GDM1 (cell line): ENCODE data around the gene OXSR1.
"Not testable (repeated sequence)": the region's sequence is repeated elsewhere in the genome, so short reads cannot be mapped to it uniquely, and the experiment has no call there.

Experiments
- DNase-seq: peaks from one replicate; lab custom pipeline; 2025; lab: John Stamatoyannopoulos, UW

OXSR1 gene

DNA sequence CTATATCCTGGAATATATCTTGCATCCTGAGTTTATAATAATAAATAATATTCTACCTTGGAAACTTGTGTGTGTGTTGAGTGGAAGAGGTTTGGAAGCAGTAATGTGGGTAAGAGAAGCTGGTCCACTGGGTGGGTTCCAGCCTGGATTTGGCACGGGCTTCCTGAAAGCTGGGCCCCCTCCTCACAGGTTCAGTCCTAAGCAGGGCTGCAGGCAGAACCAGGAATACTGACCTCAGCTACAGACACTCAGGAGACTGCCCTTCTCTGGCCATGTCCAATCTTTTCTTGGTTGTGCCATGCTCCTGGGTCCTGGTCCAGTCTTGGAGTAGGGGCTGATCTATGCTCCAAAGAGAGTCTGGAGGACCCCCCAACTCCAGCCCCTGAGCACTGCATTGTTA, 22.4 kb upstream of the OXSR1 start:
- DNase-seq, result no peak

GRCh38 chr3:38143511-38143910, 21.8 kb upstream of the OXSR1 start:
- no peak for DNase-seq

GRCh38 chr3:38146504-38146903, 18.8 kb upstream of the OXSR1 start:
- no peak for DNase-seq

GRCh38 chr3:38147421-38147820, 17.9 kb upstream of the OXSR1 start:
- no peak for DNase-seq

- DNase-seq, result no peak
These were observed 16.9 kb upstream of the OXSR1 start for GRCh38 chr3:38148311-38148882.

- DNase-seq, result peak; percentile 40
These were observed 15.6 kb upstream of the OXSR1 start for GRCh38 chr3:38149708-38150107.

DNA sequence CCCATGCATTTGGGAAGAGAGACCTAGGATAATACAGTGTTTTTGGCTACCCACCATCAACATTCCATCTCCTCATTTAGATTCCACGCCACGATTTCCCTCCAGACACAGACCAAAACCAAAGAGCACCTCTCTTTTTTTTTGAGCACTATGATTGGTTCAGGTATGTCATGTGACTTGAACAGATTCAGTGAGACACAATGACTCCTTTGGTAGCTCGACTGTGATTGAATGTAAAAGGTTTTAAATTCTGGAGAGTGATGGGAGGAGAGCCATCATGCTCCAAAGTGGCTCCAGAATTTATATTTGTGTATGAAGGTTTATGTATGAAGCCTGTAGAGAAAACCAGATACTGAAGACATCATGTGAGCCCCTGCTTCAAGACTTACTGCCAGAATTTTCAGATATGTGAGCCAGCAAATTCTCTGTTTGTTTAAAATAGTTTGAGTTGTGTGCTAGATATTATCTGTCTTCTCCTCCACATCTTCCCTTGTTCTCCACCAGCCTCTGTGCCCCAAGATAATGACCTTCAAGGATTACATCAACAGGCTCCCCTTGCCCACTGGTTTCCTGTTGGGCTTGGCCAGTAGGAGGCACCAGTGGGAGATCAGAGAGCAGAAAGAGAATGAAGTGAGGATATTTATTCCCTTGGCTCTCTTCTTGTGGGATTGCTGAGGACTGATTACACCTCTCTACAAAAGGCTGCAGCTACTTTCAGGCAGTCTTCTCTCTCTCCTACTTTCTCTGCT, 14.4 kb upstream of the OXSR1 start:
- DNase-seq, result no peak

GRCh38 chr3:38151667-38152265, 13.6 kb upstream of the OXSR1 start:
- no peak for DNase-seq

- DNase-seq, result no peak
These were observed 12.7 kb upstream of the OXSR1 start for GRCh38 chr3:38152609-38153008.

DNA sequence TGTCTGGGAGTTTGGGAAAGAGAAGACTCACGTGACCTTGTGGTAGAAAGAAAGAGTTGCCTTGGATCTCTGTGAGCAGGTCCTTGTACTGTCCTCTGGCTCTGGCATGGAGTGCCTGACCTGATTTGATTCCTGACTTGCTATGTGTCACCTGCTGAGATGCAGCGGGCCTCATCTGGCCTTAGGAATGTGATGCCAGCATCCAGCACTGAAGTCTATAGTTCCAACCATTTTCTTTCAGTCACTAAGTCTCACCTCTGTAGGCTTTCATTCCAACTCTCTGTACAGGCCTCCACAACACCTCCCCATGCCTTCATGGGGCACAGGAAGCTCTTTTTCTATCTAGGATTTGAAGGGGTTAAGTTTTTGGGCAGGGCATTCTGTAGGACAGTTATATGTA, 12.1 kb upstream of the OXSR1 start:
- no peak for DNase-seq

- no peak for DNase-seq
These were observed 11.3 kb upstream of the OXSR1 start for GRCh38 chr3:38154033-38154494.

DNA sequence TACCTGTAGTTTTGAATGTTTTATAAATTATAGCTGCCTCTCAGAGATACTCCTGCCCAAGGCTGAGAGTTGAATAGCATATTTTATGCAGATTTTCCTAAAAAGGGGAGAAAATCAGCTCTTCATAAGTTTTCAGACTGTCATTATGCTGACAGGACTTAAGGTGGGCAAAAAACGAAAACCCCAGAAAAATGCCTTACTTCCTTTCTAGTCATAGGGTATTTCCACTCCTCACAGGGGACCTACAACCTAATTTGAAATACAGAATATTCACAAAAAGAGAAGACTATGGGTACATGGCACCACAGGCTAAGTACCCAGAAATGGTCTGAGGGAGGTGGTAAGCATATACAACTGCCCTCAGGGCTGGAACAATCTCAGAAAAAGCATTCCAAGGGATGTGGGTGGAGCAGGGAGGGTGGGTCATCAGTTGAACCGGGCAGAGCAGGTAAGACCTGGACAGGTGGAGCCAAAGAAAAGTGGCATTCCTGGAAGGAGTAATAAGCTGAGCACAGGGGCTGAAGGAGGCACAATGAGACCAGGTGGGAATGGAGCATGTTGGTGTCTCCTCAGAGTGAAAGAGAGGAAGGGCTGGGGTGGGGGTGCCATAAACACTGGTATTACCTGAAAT, 10.6 kb upstream of the OXSR1 start:
- DNase-seq, result no peak

DNA sequence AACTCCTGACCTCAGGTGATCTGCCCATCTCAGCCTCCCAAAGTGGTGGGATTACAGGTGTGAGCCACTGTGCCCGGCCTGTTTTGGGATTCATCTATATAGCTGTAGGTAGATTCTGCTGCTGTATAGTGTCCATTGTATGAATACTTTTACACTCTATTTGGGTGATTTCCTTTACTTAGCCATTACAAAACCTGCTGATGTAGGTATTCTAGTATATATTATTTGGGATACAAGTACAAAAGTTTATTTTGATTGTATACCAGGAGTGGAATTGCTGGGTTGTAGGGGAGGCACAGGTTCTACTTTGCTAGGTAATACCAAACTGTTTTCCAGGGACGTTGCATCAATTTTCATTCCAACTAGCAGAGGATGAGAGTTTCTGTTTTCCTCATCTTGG, 9.5 kb upstream of the OXSR1 start:
- no peak for DNase-seq

DNA sequence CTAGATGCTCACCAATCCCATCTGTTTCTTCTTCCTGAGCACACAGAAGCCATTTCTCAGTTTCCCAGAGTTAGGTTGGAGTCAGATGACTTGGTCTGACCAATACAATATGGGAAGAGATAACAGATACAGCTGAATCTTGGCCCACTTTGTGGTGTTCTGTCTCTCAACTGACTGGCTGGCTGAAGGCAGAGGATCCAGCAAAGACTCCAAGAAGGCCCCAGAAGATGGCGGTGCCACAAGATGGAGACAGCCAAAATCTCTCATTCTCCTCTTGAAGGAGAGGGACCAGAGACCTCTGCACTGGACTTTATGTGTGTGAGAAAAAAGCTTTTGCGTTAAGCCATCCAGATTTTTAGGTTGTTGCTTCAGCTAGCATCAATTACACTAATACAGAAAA, 8.2 kb upstream of the OXSR1 start:
- DNase-seq, result no peak

DNA sequence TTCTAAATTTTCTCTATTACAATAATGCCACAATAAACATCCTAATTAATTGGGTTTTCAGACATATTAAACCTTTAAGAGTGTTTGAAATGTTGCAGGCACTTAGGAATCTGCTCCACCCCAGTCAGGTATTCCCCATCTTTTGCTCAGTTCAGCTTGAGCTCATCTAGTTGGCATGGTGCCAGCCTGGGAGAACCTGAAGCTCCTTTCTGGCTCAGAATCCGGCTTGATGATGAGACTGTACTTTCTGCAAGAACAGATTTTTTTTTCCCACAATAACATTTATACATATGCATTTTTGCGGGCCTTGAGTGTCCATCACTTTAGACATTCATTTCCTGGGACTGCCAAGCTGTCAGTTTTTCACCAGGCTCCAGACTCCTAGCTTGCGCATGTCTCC, 7.7 kb upstream of the OXSR1 start:
- DNase-seq, result no peak

DNA sequence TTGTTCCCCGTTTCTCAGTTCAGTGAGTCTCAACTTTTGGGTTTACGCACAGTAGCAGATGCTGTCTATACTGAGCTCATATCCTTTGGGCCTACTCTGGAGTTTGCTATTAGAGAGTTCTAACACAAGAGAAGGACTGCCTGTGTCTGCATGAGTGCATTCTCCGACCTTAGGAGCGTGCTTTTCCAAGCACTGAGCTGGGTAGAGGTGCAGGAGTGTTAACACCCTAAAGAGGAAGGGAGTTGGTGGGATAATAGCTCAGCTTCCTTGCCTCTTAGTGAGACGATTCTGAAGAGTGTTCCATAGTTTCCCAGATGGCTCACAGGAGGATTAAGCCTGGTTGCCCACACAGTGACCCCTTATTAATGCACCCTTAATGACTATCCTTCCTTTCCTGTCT, 6.9 kb upstream of the OXSR1 start:
- no peak for DNase-seq

- not testable (repeated sequence) for DNase-seq
These were observed 4.6 kb upstream of the OXSR1 start for GRCh38 chr3:38160704-38161103.

DNA sequence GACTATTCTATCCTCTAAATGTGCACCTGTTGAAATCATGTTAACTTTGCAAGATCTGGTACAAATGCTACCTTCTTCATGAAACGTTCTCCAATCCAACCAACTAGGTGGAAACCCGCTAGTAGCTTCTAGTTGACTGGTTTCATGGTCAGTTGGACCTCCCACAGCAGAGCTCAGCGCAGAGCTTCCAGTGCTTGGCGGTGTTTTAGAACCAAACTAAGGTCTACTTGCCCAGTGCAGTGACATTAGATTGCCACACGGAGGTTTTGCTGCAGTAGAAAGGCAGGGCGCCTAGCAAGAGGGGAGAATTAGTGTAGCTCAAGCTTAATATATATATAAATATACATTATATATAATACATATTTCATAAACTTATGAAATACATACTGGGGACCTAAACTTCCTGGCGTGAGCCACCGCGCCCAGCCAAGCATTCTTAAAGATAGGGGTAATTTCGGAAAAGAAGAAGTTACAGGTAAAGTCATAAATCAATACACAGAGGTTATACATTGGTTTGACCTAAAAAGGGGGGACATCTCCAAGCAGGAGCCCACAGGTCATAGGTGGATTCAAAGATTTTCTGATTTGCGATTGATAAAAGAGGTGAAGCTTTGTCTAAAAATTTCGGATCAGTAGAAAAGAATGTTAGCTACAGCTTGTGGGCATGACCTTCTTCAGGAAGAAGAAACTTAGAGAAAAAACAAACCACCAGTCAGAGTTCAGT, 2.1 kb upstream of the OXSR1 start:
- peak; percentile 10 for DNase-seq

- DNase-seq, result no peak
These were observed 1.3 kb upstream of the OXSR1 start for GRCh38 chr3:38163841-38164642.

GRCh38 chr3:38164643-38164951, 740 bp upstream of the OXSR1 start:
- DNase-seq, result no peak

DNA sequence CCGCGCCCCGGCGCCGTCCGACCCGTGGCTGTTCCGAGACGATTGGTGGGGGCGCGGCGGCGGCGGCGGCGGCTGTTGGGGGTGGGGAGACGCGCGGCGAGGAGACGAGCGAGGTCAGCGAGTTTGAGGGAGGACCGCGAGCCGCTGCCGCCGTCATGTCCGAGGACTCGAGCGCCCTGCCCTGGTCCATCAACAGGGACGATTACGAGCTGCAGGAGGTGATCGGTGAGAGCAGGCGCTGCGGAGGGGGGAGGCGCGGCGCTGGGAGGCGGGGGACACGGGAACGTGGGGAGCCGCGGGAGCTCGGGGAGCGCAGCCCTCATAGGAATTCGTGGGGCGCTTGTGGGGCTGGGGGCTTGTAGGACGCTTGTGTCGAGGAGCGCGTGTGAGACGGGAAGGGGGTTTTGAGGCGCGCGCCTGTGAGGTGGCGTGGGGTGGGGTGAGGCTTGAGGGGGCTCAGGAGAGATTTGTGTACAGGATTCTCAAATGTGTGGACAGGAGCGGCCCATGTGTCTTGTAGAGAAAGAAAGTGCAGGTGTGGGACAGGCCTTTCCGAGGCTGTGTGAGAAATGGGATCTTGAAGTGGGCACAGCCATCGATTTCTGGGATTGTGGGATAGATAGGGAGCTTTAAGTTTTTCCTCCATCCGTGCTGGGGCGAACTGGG, 518 bp downstream of the OXSR1 start:
- no peak for DNase-seq
